Keratinocyte (primary cell): ENCODE results near the gene CDC6. TPM values are rescaled to one million over a fixed set of nuclear protein-coding genes. Genes with fewer than 3 reads are reported as not detected.

Source experiments
- DNase-seq: peaks from one replicate; pipeline ENCODE4 v3.0.0-alpha.2; 2011; ENCODE audit warnings: low read depth, missing footprints, low spot score
- FAIRE-seq: peaks from 2 replicates; lab custom pipeline; 2011; peaks lifted over from hg19 to GRCh38; lab: Jason Lieb, UNC
- H2AFZ ChIP-seq: 2 replicates; pipeline ENCODE4 v1.6.0; 2012; ENCODE audit warnings: low read length, control low read depth, inconsistent platforms; ENCODE audit not compliant: control insufficient read depth
- H3K27ac ChIP-seq: 2 replicates; pipeline ENCODE4 v1.5.1; 2011; ENCODE audit warnings: low read length; ENCODE audit not compliant: control insufficient read depth, insufficient read depth
- H3K27me3 ChIP-seq: 3 replicates; pipeline ENCODE4 v1.6.0; 2011; ENCODE audit warnings: low read length; ENCODE audit not compliant: control insufficient read depth, insufficient read depth; ENCODE audit errors: extremely low read depth
- H3K36me3 ChIP-seq, 2 experiments: 2 replicates in 1 of 2; 3 replicates in 1 of 2; pipeline ENCODE4 v1.5.1; 2011; ENCODE audit warnings: low read length in 2 of 2, mild to moderate bottlenecking in 1 of 2; ENCODE audit not compliant: control insufficient read depth in 2 of 2, insufficient read depth in 2 of 2; ENCODE audit errors: extremely low read depth in 1 of 2
- H3K4me1 ChIP-seq: 3 replicates; pipeline ENCODE4 v1.5.1; 2011; ENCODE audit warnings: low read length; ENCODE audit not compliant: control insufficient read depth, insufficient read depth; ENCODE audit errors: extremely low read depth
- H3K4me2 ChIP-seq: 3 replicates; pipeline ENCODE4 v1.6.0; 2011; ENCODE audit warnings: low read depth, low read length; ENCODE audit not compliant: control insufficient read depth, insufficient read depth; ENCODE audit errors: extremely low read depth
- H3K4me3 ChIP-seq, 3 experiments: fragments of 200-600 bp in 1 of 3; sonication (generic) in 1 of 3; 2 replicates in 2 of 3; 3 replicates in 1 of 3; pipeline ENCODE4 v1.5.1; 2011 to 2016; ENCODE audit warnings: low read length in 3 of 3, mild to moderate bottlenecking in 3 of 3, control low read depth in 2 of 3, inconsistent platforms in 1 of 3, low read depth in 1 of 3, mixed read lengths in 1 of 3, mixed run types in 1 of 3, moderate library complexity in 1 of 3; ENCODE audit not compliant: control insufficient read depth in 2 of 3, insufficient read depth in 2 of 3; ENCODE audit errors: extremely low read depth in 1 of 3
- H3K79me2 ChIP-seq: 2 replicates; pipeline ENCODE4 v1.6.0; 2012; ENCODE audit warnings: low read length; ENCODE audit not compliant: control insufficient read depth, insufficient read depth
- H3K9ac ChIP-seq: 3 replicates; pipeline ENCODE4 v1.6.0; 2011; ENCODE audit warnings: low read length; ENCODE audit not compliant: control insufficient read depth, insufficient read depth; ENCODE audit errors: extremely low read depth
- H3K9me1 ChIP-seq: 3 replicates; pipeline ENCODE4 v1.6.0; 2011; ENCODE audit warnings: low read length; ENCODE audit not compliant: control insufficient read depth, insufficient read depth; ENCODE audit errors: extremely low read depth
- H3K9me3 ChIP-seq: 2 replicates; pipeline ENCODE4 v1.5.1; 2012; ENCODE audit warnings: low read depth, low read length; ENCODE audit not compliant: control insufficient read depth
- H4K20me1 ChIP-seq: 3 replicates; pipeline ENCODE4 v1.6.0; 2011; ENCODE audit warnings: low read length; ENCODE audit not compliant: control insufficient read depth, insufficient read depth; ENCODE audit errors: extremely low read depth
- EZH2 ChIP-seq: IDR thresholded peaks from one replicate; pipeline ENCODE4 v1.6.1; 2012; ENCODE audit warnings: inconsistent platforms, mild to moderate bottlenecking, low read length, moderate library complexity
- dilution Hi-C: fragments of 300-500 bp; cut with MboI; formaldehyde crosslinking; loops from one replicate; pipeline ENCODE4 v1.7.0; 2020; ENCODE audit warnings: low sequenced_read_pairs; ENCODE audit not compliant: extremely low pct_ligation_motif_present
- polyA plus RNA-seq, 5 experiments: library from polyadenylated mRNA; depleted of rRNA in 3 of 5; stranded (reverse) in 3 of 5; stranded (forward) in 1 of 5; unstranded in 1 of 5; fragments of >200 nt; gene quantifications; 1 replicate in 1 of 5; 2 replicates in 3 of 5; 3 replicates in 1 of 5; pipeline versions ENCODE4 v1.2.1 to v1.2.3, GENCODE V29; 2011 to 2012; ENCODE audit warnings: missing spikeins in 2 of 5, low read depth in 1 of 5, low replicate concordance in 1 of 5
- TF ChIP-seq, protein P1 (sequence below), 3 experiments: IDR thresholded peaks in 1 of 3; conservative IDR thresholded peaks in 1 of 3; optimal IDR thresholded peaks in 1 of 3; 2 replicates in 2 of 3; 3 replicates in 1 of 3; pipeline versions ENCODE3 to v1.5.1; 2011; ENCODE audit warnings: low read length in 3 of 3, mild to moderate bottlenecking in 3 of 3, moderate library complexity in 2 of 3, control low read depth in 1 of 3, inconsistent platforms in 1 of 3; ENCODE audit not compliant: insufficient read depth in 2 of 3; ENCODE audit errors: extremely low read depth in 1 of 3

The CDC6 gene
- polyA plus RNA-seq, 1 donor (not counting 4 experiments of a cell fraction or from before 2014, with no cell fraction given), result 28.0 TPM

GRCh38 chr17:40284085-40284713 is 3.5 kb upstream of the CDC6 start:
- no peaks in the 10 kb centered on the region for H3K9me1 ChIP-seq
- DNase-seq, result peak; percentile 66
- dilution Hi-C loops, result no loop called here
- H3K27me3 ChIP-seq, result no peaks in the 10 kb centered on the region
- H3K9me3 ChIP-seq, result no peaks in the 10 kb centered on the region
- H3K4me3 ChIP-seq, result peak overlapping the region in 2 of 3 experiments; percentile 62 to 72
- TF ChIP-seq, protein P1, sequence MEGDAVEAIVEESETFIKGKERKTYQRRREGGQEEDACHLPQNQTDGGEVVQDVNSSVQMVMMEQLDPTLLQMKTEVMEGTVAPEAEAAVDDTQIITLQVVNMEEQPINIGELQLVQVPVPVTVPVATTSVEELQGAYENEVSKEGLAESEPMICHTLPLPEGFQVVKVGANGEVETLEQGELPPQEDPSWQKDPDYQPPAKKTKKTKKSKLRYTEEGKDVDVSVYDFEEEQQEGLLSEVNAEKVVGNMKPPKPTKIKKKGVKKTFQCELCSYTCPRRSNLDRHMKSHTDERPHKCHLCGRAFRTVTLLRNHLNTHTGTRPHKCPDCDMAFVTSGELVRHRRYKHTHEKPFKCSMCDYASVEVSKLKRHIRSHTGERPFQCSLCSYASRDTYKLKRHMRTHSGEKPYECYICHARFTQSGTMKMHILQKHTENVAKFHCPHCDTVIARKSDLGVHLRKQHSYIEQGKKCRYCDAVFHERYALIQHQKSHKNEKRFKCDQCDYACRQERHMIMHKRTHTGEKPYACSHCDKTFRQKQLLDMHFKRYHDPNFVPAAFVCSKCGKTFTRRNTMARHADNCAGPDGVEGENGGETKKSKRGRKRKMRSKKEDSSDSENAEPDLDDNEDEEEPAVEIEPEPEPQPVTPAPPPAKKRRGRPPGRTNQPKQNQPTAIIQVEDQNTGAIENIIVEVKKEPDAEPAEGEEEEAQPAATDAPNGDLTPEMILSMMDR (optimal IDR thresholded peaks at IDR 0.05 in 1 of 3, IDR thresholded peaks at IDR 0.05 in 1 of 3, conservative IDR thresholded peaks at IDR 0.05 in 1 of 3; ENCODE audit: extremely low read depth in 1 of 3, insufficient read depth in 2 of 3, low read length in 3 of 3), result peak in 1 of 3 experiments; percentile 55
- TF ChIP-seq EZH2, result no peak
- H3K4me2 ChIP-seq, result peak overlapping the region; percentile 84
- H3K27ac ChIP-seq, result peak overlapping the region; percentile 89
- peaks cover 4 to 10% of the 10 kb centered on the region in 2 experiments for H3K36me3 ChIP-seq
- peaks cover 7% of the 10 kb centered on the region for H3K79me2 ChIP-seq
- H2AFZ ChIP-seq, result no peak overlapping the region
- H3K9ac ChIP-seq, result peak overlapping the region; percentile 71
- H3K4me1 ChIP-seq, result peaks cover 23% of the 10 kb centered on the region
- H4K20me1 ChIP-seq, result no peaks in the 10 kb centered on the region
- FAIRE-seq, result peak; percentile 75

DNA sequence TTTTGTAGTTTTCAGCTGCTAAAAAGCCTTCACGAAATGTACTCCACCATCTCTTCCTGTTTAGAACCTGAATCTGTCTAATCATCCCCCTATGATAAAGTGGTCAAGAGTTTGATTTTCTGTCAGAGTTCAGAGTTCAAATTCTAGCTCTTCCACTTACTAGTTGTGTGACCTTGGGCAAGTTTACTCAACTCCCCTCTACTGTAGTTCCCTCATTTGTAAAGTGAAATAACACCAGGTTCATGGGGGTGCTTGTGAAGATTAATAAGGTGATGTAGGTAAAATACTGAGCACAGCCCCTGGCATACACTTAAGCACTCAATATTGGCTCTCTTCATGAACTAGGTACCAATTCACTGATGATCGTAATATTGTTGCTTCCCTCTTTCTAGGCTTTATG is 1.2 kb upstream of the CDC6 start:
- FAIRE-seq (no peak), DNase-seq (no peak)
- Histone ChIP-seq H3K9me1 (no peaks in the 10 kb centered on the region), H4K20me1 (no peaks in the 10 kb centered on the region), H3K79me2 (peaks cover 10% of the 10 kb centered on the region), H2AFZ (no peak overlapping the region), H3K9ac (no peak overlapping the region), H3K4me2 (no peak overlapping the region), H3K9me3 (no peaks in the 10 kb centered on the region), H3K4me3 (no peak overlapping the region), H3K4me1 (peaks cover 31% of the 10 kb centered on the region), H3K27me3 (no peaks in the 10 kb centered on the region), H3K36me3 (peaks cover 1 to 6% of the 10 kb centered on the region in 2 experiments), H3K27ac (no peak overlapping the region)
- dilution Hi-C loops, result no loop called here
- no peak for TF ChIP-seq EZH2
- TF ChIP-seq, protein P1 (optimal IDR thresholded peaks at IDR 0.05 in 1 of 3, IDR thresholded peaks at IDR 0.05 in 1 of 3, conservative IDR thresholded peaks at IDR 0.05 in 1 of 3; ENCODE audit: extremely low read depth in 1 of 3, insufficient read depth in 2 of 3, low read length in 3 of 3), result no peak
